ENCODE data around the gene CDC42SE1. TPM values are rescaled to one million over a fixed set of nuclear protein-coding genes. Genes with fewer than 3 reads are reported as not detected.

Gene CDC42SE1
- total RNA-seq, 1 donor from 2014 or later: 115 TPM

DNA sequence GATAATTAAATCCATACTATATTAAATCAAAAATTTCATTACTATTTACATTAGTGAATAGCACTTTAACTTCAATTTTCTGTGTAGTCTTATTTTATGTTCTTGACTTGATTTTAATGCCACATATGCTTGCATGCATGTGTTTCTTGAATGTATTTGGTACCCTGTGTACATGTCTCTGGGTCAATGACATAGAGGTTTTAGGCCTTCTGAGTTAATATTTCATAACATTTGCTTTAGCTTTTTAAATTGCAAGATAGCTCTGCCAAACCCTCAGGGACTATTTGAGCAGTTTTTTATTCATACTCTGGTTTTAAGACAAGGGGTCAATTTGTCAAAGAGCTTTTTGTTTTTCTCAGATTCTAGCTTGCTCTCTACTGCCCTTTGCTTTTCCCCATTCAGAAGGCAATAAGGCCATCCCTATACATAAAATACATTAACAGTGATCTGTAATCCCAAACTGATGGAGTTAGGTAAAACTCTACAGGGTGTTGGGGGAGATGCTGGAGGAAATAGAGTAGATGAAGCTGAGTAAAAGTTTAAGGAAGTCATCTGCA is 5.7 kb upstream of the CDC42SE1 start:
- no peak for DNase-seq (ENCODE audit: low read depth, low spot score)
- H3K27me3 Mint-ChIP-seq (ENCODE audit: low read depth): no peaks in the 10 kb centered on the region
- TF ChIP-seq, protein P1, sequence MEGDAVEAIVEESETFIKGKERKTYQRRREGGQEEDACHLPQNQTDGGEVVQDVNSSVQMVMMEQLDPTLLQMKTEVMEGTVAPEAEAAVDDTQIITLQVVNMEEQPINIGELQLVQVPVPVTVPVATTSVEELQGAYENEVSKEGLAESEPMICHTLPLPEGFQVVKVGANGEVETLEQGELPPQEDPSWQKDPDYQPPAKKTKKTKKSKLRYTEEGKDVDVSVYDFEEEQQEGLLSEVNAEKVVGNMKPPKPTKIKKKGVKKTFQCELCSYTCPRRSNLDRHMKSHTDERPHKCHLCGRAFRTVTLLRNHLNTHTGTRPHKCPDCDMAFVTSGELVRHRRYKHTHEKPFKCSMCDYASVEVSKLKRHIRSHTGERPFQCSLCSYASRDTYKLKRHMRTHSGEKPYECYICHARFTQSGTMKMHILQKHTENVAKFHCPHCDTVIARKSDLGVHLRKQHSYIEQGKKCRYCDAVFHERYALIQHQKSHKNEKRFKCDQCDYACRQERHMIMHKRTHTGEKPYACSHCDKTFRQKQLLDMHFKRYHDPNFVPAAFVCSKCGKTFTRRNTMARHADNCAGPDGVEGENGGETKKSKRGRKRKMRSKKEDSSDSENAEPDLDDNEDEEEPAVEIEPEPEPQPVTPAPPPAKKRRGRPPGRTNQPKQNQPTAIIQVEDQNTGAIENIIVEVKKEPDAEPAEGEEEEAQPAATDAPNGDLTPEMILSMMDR (conservative IDR thresholded peaks at IDR 0.05): no peak
- peak overlapping the region; percentile 76 for H3K4me3 Mint-ChIP-seq
- H3K4me1 Mint-ChIP-seq: peaks cover 54% of the 10 kb centered on the region
- H3K27ac Mint-ChIP-seq (ENCODE audit: unreplicated experiment): no peak overlapping the region
- peaks cover 22% of the 10 kb centered on the region for H3K36me3 Mint-ChIP-seq (ENCODE audit: low read depth)
- H3K9me3 Mint-ChIP-seq: no peaks in the 10 kb centered on the region

DNA sequence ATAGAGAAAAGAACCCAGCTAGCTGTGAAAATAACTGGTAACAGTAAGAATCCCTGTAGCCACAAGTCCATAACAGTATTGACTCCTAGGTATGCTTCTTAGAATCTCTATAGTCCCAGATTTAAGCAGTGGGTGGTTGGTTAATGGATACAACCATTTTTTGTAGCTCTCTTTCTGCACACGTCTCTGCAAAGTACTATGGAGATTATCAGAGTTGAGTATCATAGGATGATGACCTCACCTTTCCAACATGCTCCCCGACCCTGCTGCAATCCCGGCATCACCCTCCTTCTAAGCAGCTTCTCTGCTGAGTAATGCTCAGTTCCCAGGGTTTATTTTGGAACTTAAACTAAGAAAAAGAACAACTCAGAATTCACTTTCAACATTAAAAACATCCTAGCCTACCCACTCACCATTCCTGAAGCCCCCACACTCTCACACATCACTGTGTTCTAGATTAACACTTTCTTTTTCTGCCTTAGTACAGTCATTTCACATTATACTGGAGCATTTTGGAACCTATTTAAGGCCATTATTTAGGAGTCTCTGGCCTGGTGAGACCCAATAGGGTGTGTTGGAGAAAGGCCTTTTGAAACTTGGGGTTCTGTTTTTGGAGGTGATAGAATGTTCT is 3.4 kb upstream of the CDC42SE1 start:
- H3K9me3 Mint-ChIP-seq: no peaks in the 10 kb centered on the region
- peaks cover 63% of the 10 kb centered on the region for H3K4me1 Mint-ChIP-seq
- DNase-seq (ENCODE audit: low read depth, low spot score): no peak
- H3K4me3 Mint-ChIP-seq: peak overlapping the region; percentile 98
- H3K27ac Mint-ChIP-seq (ENCODE audit: unreplicated experiment): no peak overlapping the region
- TF ChIP-seq, protein P1 (conservative IDR thresholded peaks at IDR 0.05): no peak
- peaks cover 21% of the 10 kb centered on the region for H3K36me3 Mint-ChIP-seq (ENCODE audit: low read depth)
- H3K27me3 Mint-ChIP-seq (ENCODE audit: low read depth): no peaks in the 10 kb centered on the region

DNA sequence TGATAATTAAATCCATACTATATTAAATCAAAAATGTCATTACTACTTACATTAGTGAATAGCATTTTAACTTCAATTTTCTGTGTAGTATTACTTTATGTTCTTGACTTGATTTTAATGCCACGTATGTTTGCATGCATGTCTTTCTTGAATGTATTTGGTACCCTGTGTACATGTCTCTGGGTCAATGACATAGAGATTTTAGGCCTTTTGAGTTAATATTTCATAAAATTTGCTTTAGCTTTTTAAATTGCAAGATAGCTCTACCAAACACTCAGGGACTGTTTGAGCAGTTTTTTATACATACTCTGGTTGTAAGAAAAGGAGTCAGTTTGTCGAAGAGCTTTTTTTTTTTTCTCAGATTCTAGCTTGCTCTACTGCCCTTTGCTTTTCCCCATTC is 2.3 kb upstream of the CDC42SE1 start:
- H3K27me3 Mint-ChIP-seq (ENCODE audit: low read depth): no peaks in the 10 kb centered on the region
- no peaks in the 10 kb centered on the region for H3K9me3 Mint-ChIP-seq
- DNase-seq (ENCODE audit: low read depth, low spot score): no peak
- peaks cover 67% of the 10 kb centered on the region for H3K4me1 Mint-ChIP-seq
- H3K36me3 Mint-ChIP-seq (ENCODE audit: low read depth): peaks cover 20% of the 10 kb centered on the region
- TF ChIP-seq, protein P1 (conservative IDR thresholded peaks at IDR 0.05): no peak
- H3K4me3 Mint-ChIP-seq: peak overlapping the region; percentile 98
- peak overlapping the region; percentile 98 for H3K27ac Mint-ChIP-seq (ENCODE audit: unreplicated experiment)

DNA sequence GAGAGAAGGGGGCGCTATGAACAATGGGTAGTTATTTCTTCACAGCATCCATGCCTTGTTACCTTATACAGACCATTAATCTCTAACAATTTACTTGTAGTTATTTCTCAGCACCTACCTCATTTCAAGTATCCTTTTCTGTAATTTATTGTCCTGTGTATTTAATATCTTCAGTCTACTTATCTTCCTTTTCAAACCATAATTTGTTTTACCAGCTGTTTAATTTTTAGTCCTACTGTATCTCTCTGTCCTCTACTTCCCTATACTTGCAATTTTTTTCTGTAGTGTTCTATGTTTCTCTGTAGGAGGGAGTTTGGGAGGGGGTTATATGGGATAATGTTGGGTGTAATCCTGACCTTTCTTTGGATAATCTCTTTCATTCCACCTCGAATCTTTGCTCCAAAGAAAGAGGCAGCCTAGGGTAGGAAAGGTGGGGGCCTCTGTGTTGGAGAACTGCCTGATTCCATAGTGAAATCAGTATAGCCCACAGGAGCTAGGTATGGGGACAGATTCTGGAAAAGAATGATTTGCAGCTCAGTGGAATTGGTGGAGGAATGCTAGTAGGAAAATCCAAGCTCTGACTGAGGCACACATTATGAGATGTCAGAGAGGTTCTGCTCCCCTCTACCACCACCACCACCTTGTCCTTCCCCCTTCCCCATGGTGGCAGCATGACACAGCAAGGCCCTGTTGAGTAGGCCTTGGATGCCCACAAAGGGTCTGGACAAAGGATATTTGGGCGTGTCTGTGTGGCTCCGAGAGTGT is 1.4 kb upstream of the CDC42SE1 start:
- Mint-ChIP-seq H3K9me3 (no peaks in the 10 kb centered on the region), H3K36me3 (ENCODE audit: low read depth) (peaks cover 20% of the 10 kb centered on the region), H3K27ac (ENCODE audit: unreplicated experiment) (peak overlapping the region; percentile 98), H3K4me1 (peaks cover 71% of the 10 kb centered on the region), H3K4me3 (peak overlapping the region; percentile 98), H3K27me3 (ENCODE audit: low read depth) (no peaks in the 10 kb centered on the region)
- TF ChIP-seq, protein P1 (conservative IDR thresholded peaks at IDR 0.05): no peak
- no peak for DNase-seq (ENCODE audit: low read depth, low spot score)

DNA sequence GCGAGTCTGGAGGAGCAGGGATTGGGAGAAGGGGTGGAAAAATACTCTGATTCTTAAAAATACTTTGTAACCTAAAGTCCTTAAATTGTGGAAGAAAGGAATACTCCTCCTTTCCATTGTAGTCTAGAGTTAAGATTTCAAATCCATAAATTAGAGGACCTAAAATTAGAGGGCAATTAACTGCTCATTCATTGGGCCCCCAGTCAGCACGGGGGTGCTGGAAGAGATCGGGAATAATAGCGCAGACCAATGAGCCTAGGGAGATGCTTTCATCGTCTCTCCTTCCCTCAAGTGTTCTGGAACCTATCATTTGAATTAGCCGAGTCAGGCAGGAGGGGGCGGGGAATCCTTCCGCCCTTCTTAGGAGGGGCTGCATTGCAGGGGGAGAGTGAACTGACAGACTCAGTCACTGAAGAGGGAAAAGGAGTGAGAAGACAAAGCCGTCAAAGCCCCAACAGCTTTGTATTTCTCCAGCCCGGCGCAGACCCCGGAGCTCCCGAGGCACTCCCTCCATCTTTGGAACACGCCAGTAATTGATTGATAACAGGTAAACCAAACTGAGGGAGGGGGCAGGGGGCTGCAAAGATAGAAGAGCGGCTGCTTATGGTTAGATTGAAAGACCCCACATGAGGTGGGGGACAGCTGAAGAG is 710 bp upstream of the CDC42SE1 start, which contains the start of gene MLLT11:
TSS of gene MLLT11 (plus strand) at position 391 of the 650 bp plus-strand sequence. CDS start 6,828 bp downstream, outside the sequence.
- Mint-ChIP-seq H3K9me3 (no peaks in the 10 kb centered on the region), H3K4me3 (peak within 1 kb of the TSS; percentile 98), H3K36me3 (ENCODE audit: low read depth) (peaks cover 18% of the 10 kb centered on the region), H3K4me1 (peaks cover 67% of the 10 kb centered on the region), H3K27me3 (ENCODE audit: low read depth) (no peaks in the 10 kb centered on the region), H3K27ac (ENCODE audit: unreplicated experiment) (peak within 1 kb of the TSS; percentile 98)
- DNase-seq (ENCODE audit: low read depth, low spot score): peak; percentile 70
- TF ChIP-seq, protein P1 (conservative IDR thresholded peaks at IDR 0.05): no peak
